ENCODE data around the gene ARL13B.

DNA sequence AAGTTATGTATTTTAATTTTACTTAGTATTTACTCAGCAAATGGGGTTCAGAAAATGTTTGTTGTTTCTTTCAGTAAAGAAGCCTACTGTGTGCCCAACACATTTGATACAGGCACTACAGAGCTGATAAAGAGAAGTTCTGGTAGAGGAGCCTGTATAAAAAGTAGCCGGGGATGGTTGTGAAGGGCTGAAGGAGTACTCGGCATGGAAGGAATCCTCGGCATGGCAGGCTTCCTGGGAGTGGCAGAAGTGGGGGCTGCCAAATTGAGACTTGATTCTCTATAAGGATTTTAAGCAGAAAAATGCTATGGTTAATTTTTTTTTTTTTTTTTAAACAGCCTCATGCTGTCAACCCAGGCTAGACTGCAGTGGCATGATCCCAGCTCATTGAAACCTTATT, 9.3 kb downstream of the ARL13B start:
- TF ChIP-seq POLR2A (IDR thresholded peaks at IDR 0.05) (no peak), POLR2AphosphoS5 (IDR thresholded peaks at IDR 0.05; ENCODE audit: insufficient read depth in 1 of 2, low read depth in 1 of 2) (no peak)
- TF ChIP-seq, protein P1, sequence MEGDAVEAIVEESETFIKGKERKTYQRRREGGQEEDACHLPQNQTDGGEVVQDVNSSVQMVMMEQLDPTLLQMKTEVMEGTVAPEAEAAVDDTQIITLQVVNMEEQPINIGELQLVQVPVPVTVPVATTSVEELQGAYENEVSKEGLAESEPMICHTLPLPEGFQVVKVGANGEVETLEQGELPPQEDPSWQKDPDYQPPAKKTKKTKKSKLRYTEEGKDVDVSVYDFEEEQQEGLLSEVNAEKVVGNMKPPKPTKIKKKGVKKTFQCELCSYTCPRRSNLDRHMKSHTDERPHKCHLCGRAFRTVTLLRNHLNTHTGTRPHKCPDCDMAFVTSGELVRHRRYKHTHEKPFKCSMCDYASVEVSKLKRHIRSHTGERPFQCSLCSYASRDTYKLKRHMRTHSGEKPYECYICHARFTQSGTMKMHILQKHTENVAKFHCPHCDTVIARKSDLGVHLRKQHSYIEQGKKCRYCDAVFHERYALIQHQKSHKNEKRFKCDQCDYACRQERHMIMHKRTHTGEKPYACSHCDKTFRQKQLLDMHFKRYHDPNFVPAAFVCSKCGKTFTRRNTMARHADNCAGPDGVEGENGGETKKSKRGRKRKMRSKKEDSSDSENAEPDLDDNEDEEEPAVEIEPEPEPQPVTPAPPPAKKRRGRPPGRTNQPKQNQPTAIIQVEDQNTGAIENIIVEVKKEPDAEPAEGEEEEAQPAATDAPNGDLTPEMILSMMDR (IDR thresholded peaks at IDR 0.05): no peak

Data from vagina (tissue), 2 donors.